ENCODE results near the gene VPS39.

DNA sequence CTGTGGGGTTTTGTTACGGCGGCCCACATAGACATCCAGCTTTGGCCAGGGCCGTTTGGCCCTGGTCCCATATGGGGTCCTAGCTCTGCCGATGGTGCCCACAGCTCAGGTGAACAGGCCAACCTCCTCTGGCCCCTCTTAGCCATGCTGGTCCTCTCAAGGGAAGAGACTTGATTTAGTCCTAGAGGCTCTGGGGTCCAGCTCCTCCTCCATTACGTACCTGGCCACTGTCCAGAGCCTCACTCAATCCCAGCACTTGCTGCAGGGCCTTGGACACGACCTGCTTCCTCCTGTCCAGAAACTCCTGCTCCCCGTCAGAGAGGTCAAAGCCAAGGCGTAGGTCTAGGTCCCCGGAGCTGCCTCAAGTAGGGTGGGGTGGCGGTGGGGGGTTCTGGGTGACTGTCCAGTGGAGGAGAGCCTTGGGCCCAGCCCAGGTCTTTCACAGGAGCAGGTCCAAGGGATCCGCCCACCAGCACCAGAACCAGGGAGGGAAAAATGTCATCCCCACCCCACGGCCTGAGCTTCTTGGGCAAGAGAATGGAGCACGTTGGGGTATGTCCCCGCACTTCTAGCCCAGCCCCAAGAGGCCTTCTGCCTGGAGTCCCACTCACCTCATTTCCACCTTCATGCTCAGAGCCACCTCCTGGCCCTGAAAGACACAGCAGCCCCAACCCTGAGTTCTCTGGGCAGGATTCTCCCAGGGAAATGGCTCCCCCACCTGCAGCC, 58.4 kb downstream of the VPS39 start:
- TF ChIP-seq, protein P1, sequence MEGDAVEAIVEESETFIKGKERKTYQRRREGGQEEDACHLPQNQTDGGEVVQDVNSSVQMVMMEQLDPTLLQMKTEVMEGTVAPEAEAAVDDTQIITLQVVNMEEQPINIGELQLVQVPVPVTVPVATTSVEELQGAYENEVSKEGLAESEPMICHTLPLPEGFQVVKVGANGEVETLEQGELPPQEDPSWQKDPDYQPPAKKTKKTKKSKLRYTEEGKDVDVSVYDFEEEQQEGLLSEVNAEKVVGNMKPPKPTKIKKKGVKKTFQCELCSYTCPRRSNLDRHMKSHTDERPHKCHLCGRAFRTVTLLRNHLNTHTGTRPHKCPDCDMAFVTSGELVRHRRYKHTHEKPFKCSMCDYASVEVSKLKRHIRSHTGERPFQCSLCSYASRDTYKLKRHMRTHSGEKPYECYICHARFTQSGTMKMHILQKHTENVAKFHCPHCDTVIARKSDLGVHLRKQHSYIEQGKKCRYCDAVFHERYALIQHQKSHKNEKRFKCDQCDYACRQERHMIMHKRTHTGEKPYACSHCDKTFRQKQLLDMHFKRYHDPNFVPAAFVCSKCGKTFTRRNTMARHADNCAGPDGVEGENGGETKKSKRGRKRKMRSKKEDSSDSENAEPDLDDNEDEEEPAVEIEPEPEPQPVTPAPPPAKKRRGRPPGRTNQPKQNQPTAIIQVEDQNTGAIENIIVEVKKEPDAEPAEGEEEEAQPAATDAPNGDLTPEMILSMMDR (IDR thresholded peaks at IDR 0.05; ENCODE audit: extremely low read depth in 1 of 2, insufficient read depth in 1 of 2, low read depth in 1 of 2, low read length in 2 of 2), result no peak
- TF ChIP-seq POLR2A (IDR thresholded peaks at IDR 0.05; ENCODE audit: low read depth, low read length) (no peak), EZH2 (IDR thresholded peaks at IDR 0.05; ENCODE audit: borderline replicate concordance, low read depth, low read length, severe bottlenecking) (no peak), FOS (IDR thresholded peaks at IDR 0.05; ENCODE audit: borderline replicate concordance, insufficient read depth, low read length) (no peak)
